ENCODE results near the gene ATG4D. TPM values are rescaled to one million over a fixed set of nuclear protein-coding genes. Genes with fewer than 3 reads are reported as not detected.

Gene ATG4D
- total RNA-seq, result 10 to 100 TPM in 2 of 4 donors, 1 to 10 TPM in 2; 4.4 to 22.1 (median 8.4) TPM

GRCh38 chr19:10543420-10544241 is at the start of gene ATG4D:
Gene ATG4D, plus strand, starts transcription at chr19:10543904. Its CDS starts 187 bp downstream, at chr19:10544091.
- Histone ChIP-seq H3K27me3 (no peaks in the 10 kb centered on the region), H3K4me1 (peaks cover 0 to 4% of the 10 kb centered on the region in 2 donors), H3K9me3 (no peaks in the 10 kb centered on the region), H3K4me3 (peak within 1 kb of the TSS; percentile 59 to 95), H3K36me3 (no peaks in the 10 kb centered on the region), H3K27ac (peak within 1 kb of the TSS; percentile 78 to 93)
- intact Hi-C loops (cut with DNase I; ENCODE audit: low total_unique reads), result no loop called here
- DNase-seq, result peak; percentile 69 to 80
- TF ChIP-seq CTCF (IDR thresholded peaks at IDR 0.05) (no peak), POLR2A (IDR thresholded peaks at IDR 0.05) (peak in 1 of 2 donors; percentile 75)

GRCh38 chr19:10497371-10497770 is 46.3 kb upstream of the ATG4D start:
- no peak overlapping the region for H3K4me3 ChIP-seq
- TF ChIP-seq CTCF (IDR thresholded peaks at IDR 0.05), result no peak
- no peak for TF ChIP-seq POLR2A (IDR thresholded peaks at IDR 0.05)
- no peak overlapping the region for H3K27ac ChIP-seq
- no peaks in the 10 kb centered on the region for H3K27me3 ChIP-seq
- intact Hi-C loops (cut with DNase I; ENCODE audit: low total_unique reads), result no loop called here
- H3K36me3 ChIP-seq, result no peaks in the 10 kb centered on the region
- peaks cover 0 to 10% of the 10 kb centered on the region in 2 donors for H3K4me1 ChIP-seq
- DNase-seq, result no peak
- H3K9me3 ChIP-seq, result no peaks in the 10 kb centered on the region

- no peak overlapping the region for H3K27ac ChIP-seq
- H3K4me1 ChIP-seq, result peaks cover 0 to 10% of the 10 kb centered on the region in 2 donors
Measured at GRCh38 chr19:10499550-10500246, 44.0 kb upstream of the ATG4D start.

GRCh38 chr19:10500247-10500592 is 43.5 kb upstream of the ATG4D start:
- no peaks in the 10 kb centered on the region for H3K9me3 ChIP-seq
- H3K36me3 ChIP-seq, result no peaks in the 10 kb centered on the region
- TF ChIP-seq CTCF (IDR thresholded peaks at IDR 0.05), result no peak
- TF ChIP-seq POLR2A (IDR thresholded peaks at IDR 0.05), result no peak
- DNase-seq, result no peak
- H3K4me3 ChIP-seq, result no peak overlapping the region
- H3K4me1 ChIP-seq, result peaks cover 0 to 10% of the 10 kb centered on the region in 2 donors
- H3K27ac ChIP-seq, result no peak overlapping the region
- intact Hi-C loops (cut with DNase I; ENCODE audit: low total_unique reads), result no loop called here
- H3K27me3 ChIP-seq, result no peaks in the 10 kb centered on the region

More at GRCh38 chr19:10499550-10500246, 44.0 kb upstream of the ATG4D start:
- no peak for DNase-seq
- intact Hi-C loops (cut with DNase I; ENCODE audit: low total_unique reads), result no loop called here
- H3K36me3 ChIP-seq, result no peaks in the 10 kb centered on the region
- H3K9me3 ChIP-seq, result no peaks in the 10 kb centered on the region
- H3K4me3 ChIP-seq, result no peak overlapping the region
- no peak for TF ChIP-seq POLR2A (IDR thresholded peaks at IDR 0.05)
- no peak for TF ChIP-seq CTCF (IDR thresholded peaks at IDR 0.05)
- H3K27me3 ChIP-seq, result no peaks in the 10 kb centered on the region
